ENCODE data around the gene MCF2L2. TPM values are rescaled to one million over a fixed set of nuclear protein-coding genes. Genes with fewer than 3 reads are reported as not detected.

The MCF2L2 gene
- total and polyA plus RNA-seq, 9 of the 15 experiments (the other 6 are each of a cell fraction or from before 2014, with no cell fraction given) = 0.56 to 4.2 (median 3.0) TPM

GRCh38 chr3:183287301-183287971 is 141.0 kb downstream of the MCF2L2 start (continued):
- no peak for TF ChIP-seq NKRF (IDR thresholded peaks at IDR 0.05; ENCODE audit: borderline replicate concordance)
- no peak for TF ChIP-seq XRCC3 (IDR thresholded peaks at IDR 0.05)
- TF ChIP-seq RBM17 (IDR thresholded peaks at IDR 0.05; ENCODE audit: borderline replicate concordance, low read depth, low read length) = no peak
- TF ChIP-seq PTRF (tag; IDR thresholded peaks at IDR 0.05) = peak; percentile 77
- peak; percentile 87 for TF ChIP-seq SMAD4 (CRISPR knock-in tag; conservative IDR thresholded peaks at IDR 0.05)
- TF ChIP-seq L3MBTL2 (IDR thresholded peaks at IDR 0.05) = peak; percentile 76
- no peak for TF ChIP-seq ARID2 (IDR thresholded peaks at IDR 0.05)
- TF ChIP-seq HOXB6 (CRISPR knock-in tag; IDR thresholded peaks at IDR 0.05; ENCODE audit: borderline replicate concordance) = no peak
- TF ChIP-seq ZNF197 (CRISPR knock-in tag; IDR thresholded peaks at IDR 0.05; ENCODE audit: low read depth) = peak; percentile 53; the same call in 1 of the 2 replicates
- TF ChIP-seq ZNF655 (CRISPR knock-in tag; IDR thresholded peaks at IDR 0.05) = no peak
- TF ChIP-seq CREB5 (CRISPR knock-in tag; IDR thresholded peaks at IDR 0.05) = no peak
- TF ChIP-seq NR2C2 (CRISPR knock-in tag; IDR thresholded peaks at IDR 0.05) = no peak
- peak; percentile 72; the same call in 1 of the 2 replicates for TF ChIP-seq NR2C2 (tag; IDR thresholded peaks at IDR 0.05)
- no peak for TF ChIP-seq HIVEP1 (CRISPR knock-in tag; IDR thresholded peaks at IDR 0.05)
- no peak for TF ChIP-seq XRCC5 (IDR thresholded peaks at IDR 0.05; ENCODE audit: low read depth, low read length)
- TF ChIP-seq GATAD2B (IDR thresholded peaks at IDR 0.05; ENCODE audit: borderline replicate concordance) = no peak
- no peak for TF ChIP-seq GTF2A2 (tag; IDR thresholded peaks at IDR 0.05)
- 0 out of 2 replicates have a peak, but pooled peaks have one; percentile 8 for TF ChIP-seq ZNF165 (CRISPR knock-in tag; IDR thresholded peaks at IDR 0.05; ENCODE audit: borderline replicate concordance)
- TF ChIP-seq FOXO4 (CRISPR knock-in tag; IDR thresholded peaks at IDR 0.05) = no peak
- peak; percentile 73 for TF ChIP-seq USF1 (CRISPR knock-in tag; IDR thresholded peaks at IDR 0.05)
